ENCODE data around the gene CA6.
"Not testable (repeated sequence)": the region's sequence is repeated elsewhere in the genome, so short reads cannot be mapped to it uniquely, and the experiment has no call there.

Gene CA6

GRCh38 chr1:9009438-9010370 lies 64.0 kb downstream of the CA6 start:
- DNase-seq: no peak

- no peak for DNase-seq
These were observed 65.2 kb downstream of the CA6 start for GRCh38 chr1:9010781-9011323.

GRCh38 chr1:9013819-9014218 lies 68.2 kb downstream of the CA6 start:
- no peak for DNase-seq

- DNase-seq: no peak
These were observed 69.1 kb downstream of the CA6 start for GRCh38 chr1:9014475-9015375.

- DNase-seq: no peak
These were observed 70.8 kb downstream of the CA6 start for GRCh38 chr1:9016455-9016854.

GRCh38 chr1:9018333-9018732 lies 72.7 kb downstream of the CA6 start:
- DNase-seq: no peak

- no peak for DNase-seq
These were observed 74.2 kb downstream of the CA6 start for GRCh38 chr1:9019896-9020295.

- no peak for DNase-seq
These were observed 74.6 kb downstream of the CA6 start for GRCh38 chr1:9020305-9020704.

GRCh38 chr1:9022026-9022738 lies 76.5 kb downstream of the CA6 start:
- DNase-seq: not testable (repeated sequence)

GRCh38 chr1:9022773-9023172 lies 77.1 kb downstream of the CA6 start:
- no peak for DNase-seq

Data from amniotic stem cell (primary cell).